Glutamatergic neuron (in vitro differentiated cells): ENCODE results near the gene DDHD1. TPM values are rescaled to one million over a fixed set of nuclear protein-coding genes. Genes with fewer than 3 reads are reported as not detected.
"Not testable (repeated sequence)": the region's sequence is repeated elsewhere in the genome, so short reads cannot be mapped to it uniquely, and the experiment has no call there.

Experiments
- DNase-seq: peaks from one replicate; pipeline ENCODE4 v3.0.0; 2022
- H3K27ac Mint-ChIP-seq: one replicate; pipeline ENCODE4 v1.8.0; 2020; ENCODE audit warnings: mild to moderate bottlenecking, mixed read lengths, inconsistent platforms; ENCODE audit not compliant: unreplicated experiment
- H3K27me3 Mint-ChIP-seq: one replicate; pipeline ENCODE4 v1.8.0; 2020; ENCODE audit warnings: mild to moderate bottlenecking, moderate library complexity, mixed read lengths, inconsistent platforms; ENCODE audit not compliant: unreplicated experiment
- H3K36me3 Mint-ChIP-seq: one replicate; pipeline ENCODE4 v1.8.0; 2020; ENCODE audit warnings: mild to moderate bottlenecking, mixed read lengths, inconsistent platforms; ENCODE audit not compliant: unreplicated experiment
- H3K4me1 Mint-ChIP-seq: one replicate; pipeline ENCODE4 v1.8.0; 2020; ENCODE audit warnings: mild to moderate bottlenecking, low read depth, mixed read lengths, inconsistent platforms; ENCODE audit not compliant: unreplicated experiment
- H3K4me3 Mint-ChIP-seq: one replicate; pipeline ENCODE4 v1.8.0; 2020; ENCODE audit warnings: mild to moderate bottlenecking, mixed read lengths, inconsistent platforms; ENCODE audit not compliant: unreplicated experiment
- H3K9me3 Mint-ChIP-seq: one replicate; pipeline ENCODE4 v1.8.0; 2020; ENCODE audit warnings: mild to moderate bottlenecking, moderate library complexity, mixed read lengths, inconsistent platforms; ENCODE audit not compliant: unreplicated experiment
- CTCF ChIP-seq: fragments of 200-600 bp; sonication (generic); IDR thresholded peaks from one replicate; pipeline ENCODE4 v1.5.0; 2021; ENCODE audit not compliant: partially characterized antibody, unreplicated experiment
- total RNA-seq: library from RNA; stranded (reverse); fragmentation: NEBNext Ultra II Directional; extraction: Animal tissue kit (Norgen Biotek cat#: 25700); gene quantifications from one replicate; pipeline ENCODE4 v1.2.1, GENCODE V29; 2021; ENCODE audit not compliant: unreplicated experiment

The DDHD1 gene
- total RNA-seq, 1 donor from 2014 or later: 38.1 TPM

GRCh38 chr14:53137568-53138203, 15.4 kb downstream of the DDHD1 start:
- Mint-ChIP-seq H3K36me3 (peaks cover 22% of the 10 kb centered on the region), H3K4me3 (no peak overlapping the region), H3K9me3 (no peaks in the 10 kb centered on the region), H3K27me3 (no peaks in the 10 kb centered on the region), H3K27ac (no peak overlapping the region), H3K4me1 (peaks cover 4% of the 10 kb centered on the region)
- TF ChIP-seq CTCF: no peak
- no peak for DNase-seq

- H3K27me3 Mint-ChIP-seq, DNase-seq, H3K36me3 Mint-ChIP-seq, H3K27ac Mint-ChIP-seq, H3K4me3 Mint-ChIP-seq, H3K9me3 Mint-ChIP-seq: not testable (repeated sequence)
- peaks cover 10% of the 10 kb centered on the region for H3K4me1 Mint-ChIP-seq
These were observed 22.6 kb downstream of the DDHD1 start for GRCh38 chr14:53130491-53130890.

- Mint-ChIP-seq H3K9me3 (peaks cover 1% of the 10 kb centered on the region), H3K4me3 (no peak overlapping the region), H3K36me3 (no peaks in the 10 kb centered on the region), H3K4me1 (peaks cover 10% of the 10 kb centered on the region), H3K27me3 (no peaks in the 10 kb centered on the region), H3K27ac (no peak overlapping the region)
- no peak for TF ChIP-seq CTCF
- no peak for DNase-seq
These were observed 24.7 kb downstream of the DDHD1 start for GRCh38 chr14:53128303-53129028.

GRCh38 chr14:53127832-53128231, 25.3 kb downstream of the DDHD1 start:
- H3K4me3 Mint-ChIP-seq: no peak overlapping the region
- TF ChIP-seq CTCF: no peak
- peaks cover 10% of the 10 kb centered on the region for H3K4me1 Mint-ChIP-seq
- H3K27me3 Mint-ChIP-seq: no peaks in the 10 kb centered on the region
- no peak for DNase-seq
- H3K9me3 Mint-ChIP-seq: peaks cover 1% of the 10 kb centered on the region
- no peaks in the 10 kb centered on the region for H3K36me3 Mint-ChIP-seq
- no peak overlapping the region for H3K27ac Mint-ChIP-seq

GRCh38 chr14:53127151-53127550, 26.0 kb downstream of the DDHD1 start:
- Mint-ChIP-seq H3K27me3 (peaks cover 2% of the 10 kb centered on the region), H3K27ac (peak overlapping the region; percentile 64), H3K4me1 (peaks cover 10% of the 10 kb centered on the region), H3K9me3 (peaks cover 1% of the 10 kb centered on the region), H3K36me3 (no peaks in the 10 kb centered on the region), H3K4me3 (no peak overlapping the region)
- no peak for TF ChIP-seq CTCF
- no peak for DNase-seq
